COLO668 (cell line): ENCODE data around the gene UNC79.

Experiments used
- DNase-seq: peaks from one replicate; lab custom pipeline; 2025; ENCODE audit not compliant: unreplicated experiment; lab: John Stamatoyannopoulos, UW

Gene UNC79

DNA sequence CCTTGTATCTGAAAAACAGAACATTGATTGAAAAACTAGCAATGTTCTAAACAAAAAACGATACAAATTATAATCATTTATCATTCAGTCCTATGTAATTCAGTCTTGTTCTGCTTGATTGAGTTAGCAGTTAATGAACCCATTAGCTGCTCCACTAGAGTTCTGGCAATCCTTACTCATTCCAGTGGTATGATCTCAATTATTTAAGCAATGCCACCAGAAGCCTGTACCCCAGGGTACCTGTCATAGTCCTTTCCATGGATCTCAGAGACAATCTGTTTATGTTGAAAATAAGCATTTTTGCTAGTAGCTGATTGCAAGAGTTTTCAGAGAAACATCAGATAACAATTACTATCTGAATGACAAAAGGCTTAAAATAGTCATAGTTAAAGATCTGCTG is 115.9 kb downstream of the UNC79 start:
- DNase-seq, result no peak

DNA sequence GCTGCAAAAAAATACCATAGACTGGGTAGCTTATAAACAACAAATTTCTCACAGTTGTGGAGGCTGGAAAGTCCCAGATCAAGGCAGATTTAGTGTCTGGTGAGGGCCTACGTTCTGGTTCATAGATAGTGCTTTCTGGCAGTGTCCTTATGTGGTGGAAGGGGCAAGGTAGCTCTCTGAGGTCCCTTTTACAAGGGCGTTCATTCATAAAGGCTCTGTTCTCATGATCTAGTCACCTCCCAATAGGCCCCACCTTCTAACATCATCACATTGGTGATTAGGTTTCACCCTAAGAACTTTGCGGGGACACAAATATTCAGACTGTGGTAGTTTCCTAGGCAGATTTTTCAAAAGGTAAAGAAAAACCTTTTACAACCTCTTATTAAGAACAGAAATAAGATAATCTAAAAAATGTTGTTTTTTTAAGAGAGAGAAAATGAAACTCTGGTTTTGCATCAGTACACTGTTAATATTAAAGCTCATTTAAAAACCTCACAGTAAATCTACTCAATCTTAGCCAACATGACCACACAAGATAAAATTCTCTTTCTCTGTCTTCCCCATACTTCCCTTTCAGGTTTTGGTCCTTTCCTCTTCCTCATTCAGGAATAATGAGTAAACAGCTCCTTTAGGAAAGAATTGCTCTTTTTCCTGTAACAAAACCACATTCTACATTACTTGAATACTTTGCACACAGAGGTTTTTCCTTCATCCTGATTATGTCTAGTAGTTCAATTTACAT is 117.5 kb downstream of the UNC79 start:
- DNase-seq, result no peak

DNA sequence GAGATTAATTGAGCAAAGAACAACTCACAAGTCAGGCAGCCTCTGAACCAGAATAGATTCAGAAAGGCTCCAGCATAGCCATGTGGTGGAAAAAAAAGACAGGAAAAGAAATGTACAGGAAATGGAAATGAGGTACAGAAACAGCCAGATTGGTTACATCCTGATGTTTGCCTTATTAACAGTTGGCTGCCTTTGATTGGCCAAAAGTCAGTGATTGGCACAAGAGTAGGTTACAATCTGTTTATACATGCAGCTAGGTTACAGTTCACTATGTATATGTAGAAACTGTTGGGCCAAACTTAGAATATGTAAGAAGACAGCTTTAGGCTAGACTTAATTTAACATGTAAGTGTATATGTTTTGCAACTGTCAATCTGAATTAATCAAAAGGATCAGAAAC is 118.9 kb downstream of the UNC79 start:
- DNase-seq, result no peak

DNA sequence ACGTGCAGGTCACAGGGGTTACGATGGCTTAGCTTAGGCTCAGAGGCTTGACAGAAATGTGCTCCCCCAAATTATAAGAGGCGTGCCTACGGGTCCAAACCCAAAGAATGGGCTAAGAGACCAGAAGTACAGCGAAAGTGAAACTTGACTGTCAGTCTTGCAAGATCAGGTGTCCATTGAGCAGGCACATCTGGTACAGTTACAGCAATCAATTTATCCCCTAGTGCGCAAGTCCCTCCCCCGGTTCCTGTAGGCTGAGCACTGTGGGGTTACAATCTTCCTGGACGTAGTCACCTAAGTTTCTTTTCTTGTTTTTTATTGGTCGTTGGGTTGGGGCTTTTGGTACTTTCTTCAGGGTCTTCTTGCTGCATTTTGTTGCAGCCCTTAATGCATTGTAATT is 134.2 kb downstream of the UNC79 start:
- no peak for DNase-seq

DNA sequence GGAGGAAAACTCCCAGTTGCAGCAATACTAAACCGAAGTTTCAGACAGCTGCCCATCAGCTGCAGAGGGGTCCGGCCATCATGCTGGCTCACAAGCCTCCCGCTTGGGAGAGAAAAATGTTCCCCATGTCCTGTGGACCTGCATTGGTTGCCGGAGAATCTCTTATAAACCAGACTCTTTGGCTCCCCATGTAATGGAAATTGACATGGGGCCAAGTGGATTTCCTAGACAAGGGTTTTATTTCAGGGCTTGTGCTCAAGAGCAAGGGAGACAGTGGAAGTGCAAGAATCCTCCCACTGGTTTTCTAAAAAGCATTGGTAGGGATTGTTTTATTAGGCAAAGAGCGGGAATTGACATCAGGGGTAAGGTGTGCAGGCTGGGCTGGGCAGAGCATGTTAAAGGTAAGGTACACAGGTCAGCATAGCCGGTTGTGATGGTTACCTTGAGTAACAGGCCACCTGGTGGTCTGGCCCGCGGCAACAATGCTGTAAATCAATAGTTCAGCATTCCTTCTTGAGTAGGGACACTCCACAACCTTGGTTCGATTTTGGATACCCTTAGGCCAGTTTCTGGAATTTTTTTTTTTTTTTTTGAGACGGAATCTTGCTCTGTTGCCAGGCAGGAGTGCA is 135.4 kb downstream of the UNC79 start:
- no peak for DNase-seq

DNA sequence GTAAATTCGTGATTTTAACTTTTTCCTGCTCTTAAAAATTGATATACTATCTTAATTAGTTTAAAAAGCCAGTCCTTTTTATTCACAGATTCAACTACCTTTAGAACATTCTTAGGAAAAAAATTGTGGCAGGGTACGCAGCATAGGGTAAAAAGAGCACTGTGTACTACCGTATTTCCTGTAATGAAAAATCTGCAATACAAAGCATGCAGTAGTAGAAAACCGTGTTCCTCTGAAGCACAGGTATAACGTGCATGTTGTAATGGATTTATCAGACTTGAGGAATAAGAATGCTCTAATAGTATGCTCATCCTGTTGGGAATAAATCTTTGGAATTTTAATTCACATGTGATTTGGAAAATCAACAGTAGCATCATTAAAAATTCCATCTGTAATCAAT is 140.5 kb downstream of the UNC79 start:
- DNase-seq, result no peak

DNA sequence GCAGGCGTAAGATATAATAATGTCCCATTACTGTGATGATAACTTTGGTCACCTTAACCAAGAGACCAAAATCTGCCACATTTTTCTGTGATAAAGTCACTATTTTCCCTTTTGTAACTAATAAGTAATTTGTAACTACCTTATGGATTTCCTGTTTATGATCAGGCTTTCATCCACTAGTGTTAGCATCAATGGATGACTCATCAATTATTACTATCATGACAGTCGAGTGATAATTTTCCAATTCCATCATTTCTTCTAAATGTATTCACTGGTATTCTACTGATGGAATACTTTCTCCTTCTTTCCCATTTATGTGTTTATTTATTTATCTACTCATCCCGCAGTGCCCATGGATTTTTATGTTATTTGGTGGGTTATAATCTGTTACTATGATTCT is 148.4 kb downstream of the UNC79 start:
- no peak for DNase-seq

DNA sequence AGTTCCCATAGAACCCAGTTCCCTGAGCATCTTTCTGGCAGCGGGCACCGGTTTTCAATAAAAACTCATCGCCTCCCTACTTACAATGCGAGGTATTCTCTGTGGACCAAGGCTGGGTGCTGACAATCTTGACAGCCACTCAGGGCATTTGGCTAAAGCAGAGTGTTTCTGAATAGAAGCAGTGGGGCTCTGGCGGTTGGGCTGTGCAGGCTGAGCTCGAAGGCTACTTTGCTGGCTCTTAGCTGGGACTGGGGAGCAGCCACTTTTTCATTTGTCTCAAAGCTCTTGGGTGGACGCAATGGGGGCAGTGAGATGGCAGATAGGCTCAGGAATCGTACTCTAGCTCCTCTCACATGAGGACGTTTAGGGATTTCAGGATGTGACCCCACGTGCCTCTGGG is 151.8 kb downstream of the UNC79 start:
- DNase-seq, result no peak

DNA sequence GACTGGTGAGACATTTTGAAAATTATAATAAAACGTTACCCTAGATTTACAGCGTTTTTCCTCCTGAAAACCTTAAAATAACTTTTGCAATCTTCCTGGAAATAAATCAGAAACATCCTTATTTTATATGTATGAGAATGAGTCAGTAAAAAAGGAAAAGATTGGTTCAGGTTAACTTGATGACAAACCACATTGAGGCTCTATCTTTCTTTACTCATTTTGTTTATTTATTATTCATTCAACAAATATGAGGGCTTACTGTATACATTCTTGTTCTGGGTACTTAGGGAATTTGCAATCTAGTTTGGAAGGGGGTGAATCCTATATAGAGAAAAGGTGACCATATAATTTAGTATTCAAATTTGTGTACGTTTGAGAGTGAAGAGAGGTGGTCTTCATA is 156.6 kb downstream of the UNC79 start:
- DNase-seq, result no peak

DNA sequence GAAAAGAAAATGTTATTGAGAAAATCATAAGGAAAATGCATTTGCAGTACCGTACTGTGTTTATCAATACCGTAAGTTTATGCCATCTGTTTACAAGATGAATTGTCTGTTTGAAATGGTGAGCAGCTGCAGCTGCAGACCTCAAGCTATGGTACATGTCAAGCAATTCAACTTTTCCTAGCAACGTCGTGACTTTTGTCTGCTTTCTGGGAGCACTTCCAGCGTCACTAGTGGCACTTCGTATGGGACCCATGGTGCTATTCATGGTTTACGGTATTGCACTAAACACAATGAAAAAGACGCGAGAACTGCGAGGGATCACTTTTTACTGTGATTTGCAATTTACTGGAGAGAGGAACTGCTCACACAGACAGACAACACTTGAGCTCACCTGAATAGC is 160.8 kb downstream of the UNC79 start:
- no peak for DNase-seq

DNA sequence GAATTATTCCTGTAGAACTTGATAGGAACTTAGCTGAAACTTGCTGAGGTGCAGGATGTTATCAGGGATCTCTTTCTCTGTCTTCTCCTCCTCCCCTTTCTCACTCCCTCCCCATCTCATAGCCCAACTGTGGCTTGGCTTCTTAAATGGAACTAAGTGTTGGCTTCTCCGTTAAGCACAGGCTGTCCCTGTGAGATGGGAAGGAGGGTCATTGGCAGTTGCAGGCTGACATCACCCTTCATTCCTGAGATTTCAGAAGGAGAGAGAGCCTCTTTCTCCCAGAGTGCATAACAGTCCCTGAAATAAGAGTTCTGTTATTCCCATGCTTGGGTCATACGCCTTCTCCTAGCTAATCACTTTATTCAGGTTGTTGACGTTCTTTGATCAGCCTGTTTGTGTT is 162.0 kb downstream of the UNC79 start:
- DNase-seq, result no peak

DNA sequence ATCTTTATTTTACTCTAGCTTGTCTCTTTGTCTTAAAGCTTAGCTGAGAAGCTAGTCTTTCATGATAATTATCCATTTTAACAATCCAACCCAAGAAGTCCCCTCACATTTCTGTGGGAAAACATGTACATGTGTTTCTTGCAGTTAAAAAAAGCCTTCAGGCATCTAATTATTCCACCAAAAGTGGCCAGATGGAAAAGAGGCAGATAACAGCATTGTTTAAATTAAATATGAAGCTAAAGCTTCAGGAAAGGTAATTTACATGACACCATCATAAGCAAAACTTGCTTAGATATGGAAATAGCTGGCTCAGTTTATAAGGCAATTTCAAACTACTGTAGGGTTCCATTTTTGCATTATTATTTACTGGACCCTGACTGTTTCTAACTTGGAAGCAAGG is 175.4 kb downstream of the UNC79 start:
- no peak for DNase-seq

DNA sequence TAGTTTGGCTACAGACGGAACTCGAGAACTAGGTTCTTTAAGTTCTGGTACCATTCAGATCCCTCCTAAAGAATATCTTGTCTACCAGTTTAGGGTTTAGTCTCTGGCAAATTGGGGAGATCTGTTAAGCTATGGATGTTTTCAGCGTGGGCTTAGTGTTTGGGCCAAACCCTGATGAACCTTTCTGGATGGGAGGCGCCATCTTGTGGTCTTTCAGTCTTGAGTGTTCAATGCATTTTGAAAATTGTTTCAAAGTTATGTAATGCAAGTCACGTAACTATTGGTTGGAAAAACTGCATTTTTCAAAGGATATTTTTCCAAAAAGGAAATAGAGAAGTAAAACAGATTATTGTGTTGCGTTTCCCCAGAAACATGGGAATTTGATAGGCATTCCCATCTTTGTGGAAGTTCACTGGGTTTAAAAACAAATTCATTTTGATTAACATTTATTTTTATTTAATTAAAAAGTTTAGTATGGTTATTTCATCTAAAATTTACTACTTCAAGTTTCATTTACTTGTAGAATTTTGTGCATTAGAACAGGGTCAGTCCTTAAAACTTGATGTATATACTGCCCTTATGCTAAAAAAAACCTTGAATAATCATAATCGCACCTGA is 188.5 kb downstream of the UNC79 start:
- peak; percentile 37 for DNase-seq

DNA sequence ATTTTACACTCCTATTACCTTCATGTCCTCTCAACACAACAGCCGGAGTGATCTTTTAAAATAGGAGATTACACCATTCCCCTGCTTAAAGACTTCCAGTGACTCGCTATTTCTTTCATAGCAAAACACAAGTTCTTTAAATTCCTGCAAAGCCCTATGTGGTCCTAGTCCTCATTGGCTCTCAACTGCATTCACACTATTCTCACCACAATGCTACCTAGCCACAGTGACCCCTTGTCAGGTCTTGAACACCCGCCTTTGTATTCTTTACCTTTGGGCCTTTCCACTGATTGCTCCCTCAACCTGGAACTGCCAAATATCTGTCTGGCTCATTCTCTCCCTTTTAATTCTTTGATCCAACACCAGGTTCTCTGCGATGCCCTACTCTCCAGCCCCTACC is 197.3 kb downstream of the UNC79 start:
- no peak for DNase-seq

DNA sequence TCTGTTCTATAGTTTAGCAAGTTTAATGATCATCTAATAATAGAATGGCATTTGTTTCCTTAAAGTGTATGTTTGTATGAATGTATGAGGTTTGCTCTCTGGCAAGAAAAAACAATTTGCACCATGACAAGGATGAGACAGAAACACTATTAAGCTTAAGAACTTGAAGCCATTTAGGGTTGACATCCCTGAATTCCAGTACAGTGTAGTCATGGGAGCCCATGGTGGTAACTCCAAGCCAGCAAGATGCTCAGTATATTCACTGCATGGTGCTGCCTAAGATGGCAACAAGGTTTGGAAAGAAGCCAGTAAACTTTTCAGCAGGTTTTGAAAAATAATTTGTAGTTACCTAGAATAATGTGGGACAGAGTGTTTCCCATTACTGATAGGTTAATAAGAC is 198.9 kb downstream of the UNC79 start:
- no peak for DNase-seq

DNA sequence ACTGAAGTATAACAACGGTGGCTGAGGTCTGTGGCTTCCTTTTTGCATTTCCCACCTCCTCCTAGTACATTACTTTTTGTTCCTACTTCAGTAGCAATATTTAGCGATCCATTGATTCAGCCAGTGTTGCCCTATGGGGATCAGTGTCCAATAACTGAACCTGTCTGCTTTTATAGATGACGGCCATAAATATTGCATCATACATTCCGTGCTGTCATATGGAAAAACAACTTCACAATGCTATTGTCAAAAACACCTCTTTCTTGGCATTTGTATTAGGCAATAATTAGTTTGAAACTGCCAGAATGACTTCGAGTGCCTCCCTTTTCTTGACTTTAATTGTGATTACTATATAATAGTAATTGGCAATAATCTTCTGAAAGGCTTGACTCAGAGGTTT is 208.1 kb downstream of the UNC79 start:
- DNase-seq, result no peak

DNA sequence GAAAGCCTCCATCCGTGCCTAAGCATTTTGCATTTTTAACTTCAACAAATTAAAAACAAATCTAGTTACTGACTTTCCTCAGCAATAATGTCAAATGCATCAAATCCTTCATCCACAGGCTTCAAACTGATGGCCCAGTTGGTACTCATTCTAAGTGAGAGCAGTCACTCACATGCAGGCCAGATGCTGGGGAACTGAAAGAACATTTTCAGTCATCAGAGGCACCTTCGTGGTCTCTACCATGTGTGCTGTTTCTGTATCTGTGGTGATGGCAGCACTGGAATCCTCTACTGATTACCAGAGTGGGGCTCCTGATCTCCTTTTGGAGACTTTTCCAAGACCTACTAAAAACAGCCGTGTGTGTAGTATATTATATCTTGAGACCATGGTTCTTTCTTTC is 212.4 kb downstream of the UNC79 start:
- no peak for DNase-seq

DNA sequence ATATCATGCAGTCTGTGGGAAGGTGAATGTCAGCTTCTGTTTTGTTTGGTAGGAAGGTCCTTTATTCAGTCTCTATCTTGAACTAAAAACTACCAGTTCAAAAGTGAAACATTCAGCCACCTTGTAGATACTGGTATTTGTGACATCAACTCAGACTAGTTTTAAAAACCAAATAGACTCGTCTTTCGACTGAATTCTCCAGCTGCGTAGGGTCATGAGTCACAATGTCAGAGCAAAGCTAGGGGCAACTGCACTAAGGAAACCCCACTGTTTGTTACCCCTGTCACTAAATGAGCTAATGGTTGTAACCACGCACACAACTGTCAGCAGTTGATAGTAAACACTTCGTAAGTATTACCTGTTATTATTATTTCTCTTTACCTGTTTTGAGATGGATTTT is 212.9 kb downstream of the UNC79 start:
- no peak for DNase-seq

DNA sequence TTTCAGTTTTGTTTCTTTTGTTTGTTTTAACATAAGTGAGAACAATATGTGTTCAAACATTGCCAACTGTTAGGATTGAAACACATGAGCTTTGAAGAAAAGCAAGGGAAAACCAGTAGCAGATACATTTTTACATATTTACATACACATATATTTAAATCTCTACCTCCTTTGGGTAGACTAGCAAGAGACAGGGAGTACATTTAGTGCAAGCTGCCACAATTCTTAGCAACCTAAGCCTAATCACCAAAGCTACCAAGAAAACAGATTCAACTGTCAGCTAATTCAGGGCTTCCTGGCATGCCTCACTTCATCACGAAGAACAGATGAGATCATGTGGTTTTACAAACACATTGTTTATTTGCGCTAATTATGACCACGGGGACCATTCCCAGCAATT is 214.5 kb downstream of the UNC79 start:
- no peak for DNase-seq

DNA sequence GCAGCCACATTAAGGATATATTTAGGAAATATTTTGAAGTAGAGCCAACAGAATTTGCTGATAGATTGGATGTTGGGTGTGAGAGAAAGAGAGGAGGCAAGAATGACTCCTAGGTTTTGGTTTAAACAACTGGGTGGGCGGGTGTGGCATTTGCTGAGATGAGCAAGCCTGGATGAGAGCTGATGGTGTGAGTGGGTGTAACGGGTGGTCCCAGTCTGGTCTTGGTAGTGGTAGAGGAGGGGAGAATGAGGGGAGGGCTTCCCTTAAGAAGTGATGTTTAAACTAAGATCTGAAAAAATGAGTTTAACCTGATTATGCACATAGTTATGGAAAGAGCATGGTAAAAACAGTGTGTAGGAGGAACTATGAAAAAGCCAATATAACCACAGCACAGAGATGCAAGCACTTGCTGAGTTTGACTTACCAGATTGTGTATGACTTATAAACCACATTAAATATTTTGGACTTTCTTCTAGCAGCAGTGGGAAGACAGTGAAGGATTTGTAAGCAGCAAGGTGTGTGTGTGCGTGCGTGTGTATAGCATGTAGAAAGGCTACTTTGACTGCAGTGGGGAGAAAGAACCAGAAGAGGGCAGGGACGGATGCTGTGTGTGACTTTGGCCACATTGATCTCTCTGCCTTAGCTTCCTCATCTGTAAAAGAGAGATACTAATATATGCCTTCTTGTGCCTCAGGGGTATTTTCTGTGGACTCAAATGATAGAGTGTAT is 217.9 kb downstream of the UNC79 start:
- DNase-seq, result peak; percentile 14

DNA sequence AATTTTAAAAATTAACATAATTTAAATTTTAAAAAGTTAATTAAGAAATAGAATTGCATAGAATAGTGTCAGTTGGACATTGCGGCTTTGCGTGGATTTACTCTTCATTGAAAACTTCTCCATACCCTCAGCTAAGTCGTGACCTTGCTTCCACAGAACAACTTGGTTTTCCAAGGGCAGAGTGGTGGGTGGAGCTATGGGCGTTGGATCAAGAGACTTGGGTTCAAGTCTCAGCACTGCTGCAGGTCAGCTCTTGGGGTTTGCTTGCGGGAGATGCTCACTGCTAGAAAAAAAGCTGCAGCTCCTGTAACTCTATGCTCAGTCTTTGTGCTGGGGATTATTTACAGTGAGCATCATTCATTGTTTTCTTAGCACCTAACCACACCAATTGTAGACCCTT is 223.9 kb downstream of the UNC79 start:
- no peak for DNase-seq
